Activated T-cell treated with anti-CD3 and anti-CD28 coated beads, Interleukin-2, amount 50 U/mL, for 4 hours (primary cell): Measurements from ENCODE around the gene LIN54. TPM values are rescaled to one million over a fixed set of nuclear protein-coding genes. Genes with fewer than 3 reads are reported as not detected.

Source experiments
- ATAC-seq, 2 donors: fragments of 200-7000 bp; cut with Tn5 transposase; one replicate each; pipeline ENCODE4 v1.10.0; 2021
- DNase-seq: peaks from one replicate; pipeline ENCODE4 v3.0.0-alpha.2; 2020
- H3K27me3 Mint-ChIP-seq: one replicate; pipeline ENCODE4 v1.8.0; 2021; ENCODE audit warnings: low read depth, mixed read lengths
- H3K36me3 Mint-ChIP-seq: one replicate; pipeline ENCODE4 v1.8.0; 2022; ENCODE audit warnings: mixed read lengths; ENCODE audit not compliant: insufficient read depth
- H3K4me1 Mint-ChIP-seq: one replicate; pipeline ENCODE4 v1.8.0; 2021; ENCODE audit warnings: low read depth, mixed read lengths
- H3K4me3 Mint-ChIP-seq: one replicate; pipeline ENCODE4 v1.8.0; 2021; ENCODE audit warnings: mild to moderate bottlenecking, moderate library complexity, mixed read lengths
- H3K9me3 Mint-ChIP-seq: one replicate; pipeline ENCODE4 v1.8.0; 2021; ENCODE audit warnings: mixed read lengths
- total RNA-seq, 3 donors: library from RNA; stranded (reverse); gene quantifications; one replicate each; pipeline ENCODE4 v1.2.1, GENCODE V29; 2021

Gene LIN54
- total RNA-seq, 3 donors from 2014 or later, result 14.7 to 15.3 (median 14.8) TPM

GRCh38 chr4:82885410-82885809 is 125.2 kb downstream of the LIN54 start:
- DNase-seq (no peak), ATAC-seq (no peak)
- Mint-ChIP-seq H3K9me3 (no peaks in the 10 kb centered on the region), H3K4me1 (peaks cover 40% of the 10 kb centered on the region), H3K27me3 (no peaks in the 10 kb centered on the region), H3K36me3 (peaks cover 13% of the 10 kb centered on the region), H3K4me3 (no peak overlapping the region)

Other genes with a start within 250 kb of the LIN54 start
- 1 to 10 TPM in 1 of 3 donors, under 1 TPM in 2; 0.30 to 1.2 (median 0.84) TPM for gene SCD5, start 212.0 kb downstream of the LIN54 start, total RNA-seq
- gene SEC31A, start 119.7 kb downstream of the LIN54 start, total RNA-seq, result 100 to 1,000 TPM; 114 to 124 (median 123) TPM
- gene THAP9, start 110.1 kb downstream of the LIN54 start, total RNA-seq, result 1 to 10 TPM in 2 of 3 donors, under 1 TPM in 1; 0.87 to 2.4 (median 1.0) TPM
- 10 to 100 TPM; 40.7 to 43.1 (median 41.2) TPM for gene COPS4, start 24.4 kb upstream of the LIN54 start, total RNA-seq
- 10 to 100 TPM; 11.8 to 14.9 (median 14.3) TPM for gene PLAC8, start 103.9 kb upstream of the LIN54 start, total RNA-seq